ENCODE data around the gene SAPCD2.

DNA sequence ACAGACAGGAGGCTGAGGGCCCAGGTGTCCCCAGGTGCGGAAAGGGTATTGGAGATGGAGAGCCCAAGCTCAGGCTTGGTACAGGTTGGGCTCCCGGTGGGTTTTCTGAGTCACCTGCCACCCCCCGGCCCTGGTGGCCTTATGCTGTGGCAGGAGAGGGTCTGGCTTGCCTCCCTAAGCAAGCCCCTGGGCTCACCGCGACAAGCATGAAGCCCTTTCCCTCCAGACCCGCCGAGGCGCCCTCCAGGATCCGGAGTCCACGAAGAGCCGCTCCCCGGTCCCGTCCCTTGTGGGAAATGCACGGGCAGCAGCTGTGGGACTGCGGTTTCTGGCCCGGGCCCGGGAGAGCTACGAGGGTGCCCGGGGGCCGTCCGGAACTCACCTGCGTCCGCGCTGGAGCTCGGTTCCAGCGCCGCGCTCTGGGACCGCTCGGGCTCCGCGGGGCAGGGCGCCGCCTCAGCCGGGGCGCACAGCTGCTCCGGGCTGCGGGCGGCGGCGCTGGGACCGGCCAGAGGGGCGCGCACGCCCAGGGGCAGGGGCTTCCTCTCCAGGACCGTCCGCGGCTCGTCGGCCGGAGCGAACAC is 757 bp downstream of the SAPCD2 start:
- TF ChIP-seq, protein P1, sequence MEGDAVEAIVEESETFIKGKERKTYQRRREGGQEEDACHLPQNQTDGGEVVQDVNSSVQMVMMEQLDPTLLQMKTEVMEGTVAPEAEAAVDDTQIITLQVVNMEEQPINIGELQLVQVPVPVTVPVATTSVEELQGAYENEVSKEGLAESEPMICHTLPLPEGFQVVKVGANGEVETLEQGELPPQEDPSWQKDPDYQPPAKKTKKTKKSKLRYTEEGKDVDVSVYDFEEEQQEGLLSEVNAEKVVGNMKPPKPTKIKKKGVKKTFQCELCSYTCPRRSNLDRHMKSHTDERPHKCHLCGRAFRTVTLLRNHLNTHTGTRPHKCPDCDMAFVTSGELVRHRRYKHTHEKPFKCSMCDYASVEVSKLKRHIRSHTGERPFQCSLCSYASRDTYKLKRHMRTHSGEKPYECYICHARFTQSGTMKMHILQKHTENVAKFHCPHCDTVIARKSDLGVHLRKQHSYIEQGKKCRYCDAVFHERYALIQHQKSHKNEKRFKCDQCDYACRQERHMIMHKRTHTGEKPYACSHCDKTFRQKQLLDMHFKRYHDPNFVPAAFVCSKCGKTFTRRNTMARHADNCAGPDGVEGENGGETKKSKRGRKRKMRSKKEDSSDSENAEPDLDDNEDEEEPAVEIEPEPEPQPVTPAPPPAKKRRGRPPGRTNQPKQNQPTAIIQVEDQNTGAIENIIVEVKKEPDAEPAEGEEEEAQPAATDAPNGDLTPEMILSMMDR (IDR thresholded peaks at IDR 0.05), result no peak
- TF ChIP-seq POLR2AphosphoS5 (IDR thresholded peaks at IDR 0.05; ENCODE audit: low read depth, low read length) (no peak), TCF7L2 (IDR thresholded peaks at IDR 0.05; ENCODE audit: low read depth, low read length) (no peak)
- TF ChIP-seq, protein P2, sequence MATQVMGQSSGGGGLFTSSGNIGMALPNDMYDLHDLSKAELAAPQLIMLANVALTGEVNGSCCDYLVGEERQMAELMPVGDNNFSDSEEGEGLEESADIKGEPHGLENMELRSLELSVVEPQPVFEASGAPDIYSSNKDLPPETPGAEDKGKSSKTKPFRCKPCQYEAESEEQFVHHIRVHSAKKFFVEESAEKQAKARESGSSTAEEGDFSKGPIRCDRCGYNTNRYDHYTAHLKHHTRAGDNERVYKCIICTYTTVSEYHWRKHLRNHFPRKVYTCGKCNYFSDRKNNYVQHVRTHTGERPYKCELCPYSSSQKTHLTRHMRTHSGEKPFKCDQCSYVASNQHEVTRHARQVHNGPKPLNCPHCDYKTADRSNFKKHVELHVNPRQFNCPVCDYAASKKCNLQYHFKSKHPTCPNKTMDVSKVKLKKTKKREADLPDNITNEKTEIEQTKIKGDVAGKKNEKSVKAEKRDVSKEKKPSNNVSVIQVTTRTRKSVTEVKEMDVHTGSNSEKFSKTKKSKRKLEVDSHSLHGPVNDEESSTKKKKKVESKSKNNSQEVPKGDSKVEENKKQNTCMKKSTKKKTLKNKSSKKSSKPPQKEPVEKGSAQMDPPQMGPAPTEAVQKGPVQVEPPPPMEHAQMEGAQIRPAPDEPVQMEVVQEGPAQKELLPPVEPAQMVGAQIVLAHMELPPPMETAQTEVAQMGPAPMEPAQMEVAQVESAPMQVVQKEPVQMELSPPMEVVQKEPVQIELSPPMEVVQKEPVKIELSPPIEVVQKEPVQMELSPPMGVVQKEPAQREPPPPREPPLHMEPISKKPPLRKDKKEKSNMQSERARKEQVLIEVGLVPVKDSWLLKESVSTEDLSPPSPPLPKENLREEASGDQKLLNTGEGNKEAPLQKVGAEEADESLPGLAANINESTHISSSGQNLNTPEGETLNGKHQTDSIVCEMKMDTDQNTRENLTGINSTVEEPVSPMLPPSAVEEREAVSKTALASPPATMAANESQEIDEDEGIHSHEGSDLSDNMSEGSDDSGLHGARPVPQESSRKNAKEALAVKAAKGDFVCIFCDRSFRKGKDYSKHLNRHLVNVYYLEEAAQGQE (IDR thresholded peaks at IDR 0.05; ENCODE audit: insufficient read depth in 1 of 2, low read depth in 2 of 2, low read length in 1 of 2), result no peak
